GM18517 (cell line): Measurements from ENCODE around the gene MPZL3.

ENCODE experiments used
- ATAC-seq: cut with Tn5 transposase; IDR thresholded peaks from one replicate; pipeline ENCODE4 v1.9.1; 2021; ENCODE audit warnings: mild to moderate bottlenecking, moderate library complexity; ENCODE audit not compliant: unreplicated experiment

The MPZL3 gene

GRCh38 chr11:118264569-118265465 is 12.7 kb upstream of the MPZL3 start:
- ATAC-seq: no peak

DNA sequence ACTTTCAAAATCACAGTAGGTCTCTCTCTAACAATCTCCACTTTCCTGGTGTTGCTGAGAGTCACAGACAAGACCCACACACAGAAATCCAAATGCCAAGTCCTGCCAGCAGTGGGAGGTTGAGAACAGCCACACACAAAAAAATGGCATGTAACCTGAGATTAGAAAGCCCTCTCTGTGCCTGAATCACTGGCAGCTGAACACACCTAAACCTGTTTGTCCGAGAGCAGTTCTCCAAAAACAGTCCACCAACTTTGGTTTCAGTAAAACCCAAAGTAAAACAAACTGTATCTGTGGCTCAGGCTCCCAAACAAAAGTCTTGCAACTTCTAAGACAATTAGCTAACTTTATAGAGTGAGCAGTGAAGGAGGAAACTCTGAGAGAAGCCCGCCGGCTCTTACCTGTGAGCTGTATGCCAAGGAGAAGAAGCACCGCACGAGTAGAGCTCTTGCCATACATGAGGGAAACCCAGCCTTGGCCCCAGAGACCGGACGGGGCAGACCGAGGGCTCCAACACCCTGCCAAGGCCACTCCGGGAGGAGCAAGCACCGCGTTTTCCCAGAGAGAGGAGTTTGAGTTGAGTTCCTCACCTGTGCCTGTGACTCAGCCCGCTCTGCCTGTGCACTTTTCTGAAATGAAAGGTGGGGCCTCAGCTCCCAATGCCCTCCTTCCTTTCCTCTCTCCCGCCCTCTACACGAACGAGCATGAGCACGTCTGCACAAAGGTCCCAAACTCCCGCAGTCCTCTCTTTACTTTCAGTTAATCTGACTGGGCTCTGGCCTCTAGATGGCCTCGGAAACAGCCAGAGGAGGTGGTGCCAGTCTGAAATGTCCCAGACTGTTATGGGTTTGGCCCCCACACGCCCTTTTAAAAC is 11.8 kb upstream of the MPZL3 start, which contains the start of gene MPZL2:
TSS of gene MPZL2 (minus strand) at position 603 of the 874 bp plus-strand sequence. CDS start at position 459, 144 bp downstream.
- no peak for ATAC-seq

DNA sequence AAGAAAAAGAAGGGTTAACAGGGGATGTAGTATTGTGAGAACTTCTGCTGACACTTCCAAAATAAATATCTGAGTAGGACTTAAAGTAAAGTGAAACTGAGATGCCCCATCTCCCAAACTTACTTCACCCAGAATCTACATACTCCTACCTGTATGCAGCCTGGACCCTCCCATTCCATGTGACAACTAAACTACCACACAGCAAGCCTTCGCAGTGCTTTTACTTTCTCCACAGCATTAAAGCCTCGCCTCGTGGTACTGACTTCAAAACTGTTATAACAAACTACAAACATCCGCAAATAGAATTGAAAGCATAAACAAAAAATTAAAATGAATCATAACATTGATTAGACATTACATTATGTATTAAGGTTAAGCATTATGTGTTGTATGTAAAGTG is 10.9 kb upstream of the MPZL3 start:
- no peak for ATAC-seq

DNA sequence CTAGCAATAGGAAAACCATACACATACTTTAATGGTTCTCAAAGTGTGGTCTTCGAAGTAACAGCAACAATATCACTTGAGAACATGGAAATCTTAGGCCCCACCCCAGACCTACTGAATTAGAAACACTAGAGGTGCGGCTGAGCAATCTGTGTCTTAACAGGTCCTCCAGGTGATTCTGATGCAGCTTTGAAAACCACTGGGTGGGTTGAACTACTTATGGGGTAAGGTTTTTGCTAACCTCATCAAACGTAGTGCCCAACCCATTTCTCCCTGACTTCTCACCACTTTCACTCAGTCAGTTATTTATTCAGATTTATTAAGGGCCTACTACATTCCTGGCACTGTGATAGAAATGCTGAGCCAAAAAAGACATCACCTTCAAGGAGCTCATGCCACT is 8.2 kb upstream of the MPZL3 start:
- ATAC-seq: no peak

DNA sequence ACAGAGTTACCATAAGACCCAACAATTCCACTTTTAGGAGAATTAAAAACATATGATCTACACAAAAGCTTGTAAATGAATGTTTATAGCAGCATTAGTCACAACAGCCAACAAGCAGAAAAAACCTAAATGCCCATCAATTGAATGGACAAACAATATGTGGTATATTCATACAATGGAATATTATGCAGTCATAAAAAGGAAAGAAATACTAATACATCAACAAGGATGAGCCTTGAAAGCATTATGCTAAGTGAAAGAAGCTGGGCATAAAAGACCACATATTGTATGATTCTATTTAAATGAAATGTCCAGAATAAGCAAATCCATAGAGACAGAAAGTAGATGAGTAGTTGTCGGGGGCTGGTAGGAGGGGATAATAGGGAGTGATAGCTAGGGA is 7.0 kb upstream of the MPZL3 start:
- ATAC-seq: no peak

DNA sequence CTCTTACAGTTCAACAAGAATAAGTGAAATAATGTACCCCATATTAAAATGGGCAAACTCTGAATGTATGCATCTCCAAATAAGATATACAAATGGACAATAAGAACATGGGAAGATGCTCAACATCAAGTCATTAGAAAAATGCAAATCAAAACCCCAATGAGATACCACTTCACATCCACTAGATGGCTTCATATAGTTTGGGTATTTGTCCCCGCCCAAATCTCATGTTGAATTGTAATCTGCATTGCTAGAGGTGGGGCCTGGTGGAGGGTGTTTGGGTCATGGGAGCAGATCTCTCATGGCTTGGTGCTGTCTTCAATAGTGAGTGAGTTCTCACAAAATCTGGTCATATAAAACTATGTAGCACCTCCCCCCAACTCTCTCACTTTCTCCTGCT is 6.2 kb upstream of the MPZL3 start:
- no peak for ATAC-seq

DNA sequence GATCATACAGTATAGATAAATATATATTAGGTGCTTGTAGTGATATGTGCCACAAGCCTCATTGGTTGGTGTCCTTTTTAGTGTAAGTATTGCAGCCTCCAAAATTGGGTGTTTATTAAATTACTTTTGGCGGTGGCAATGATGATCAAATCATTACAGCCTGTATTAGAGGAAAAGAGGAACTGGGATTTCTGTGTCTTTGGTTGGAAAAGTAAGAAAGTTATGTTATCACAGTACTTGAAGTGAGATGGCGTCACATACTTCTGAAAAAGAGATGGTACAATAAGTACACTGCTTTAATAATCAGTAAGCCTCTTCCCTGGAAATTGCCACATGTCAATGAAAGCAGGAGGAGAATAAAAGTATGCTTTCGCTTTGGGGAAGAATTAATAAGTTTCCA is 523 bp upstream of the MPZL3 start:
- ATAC-seq: peak; percentile 19

DNA sequence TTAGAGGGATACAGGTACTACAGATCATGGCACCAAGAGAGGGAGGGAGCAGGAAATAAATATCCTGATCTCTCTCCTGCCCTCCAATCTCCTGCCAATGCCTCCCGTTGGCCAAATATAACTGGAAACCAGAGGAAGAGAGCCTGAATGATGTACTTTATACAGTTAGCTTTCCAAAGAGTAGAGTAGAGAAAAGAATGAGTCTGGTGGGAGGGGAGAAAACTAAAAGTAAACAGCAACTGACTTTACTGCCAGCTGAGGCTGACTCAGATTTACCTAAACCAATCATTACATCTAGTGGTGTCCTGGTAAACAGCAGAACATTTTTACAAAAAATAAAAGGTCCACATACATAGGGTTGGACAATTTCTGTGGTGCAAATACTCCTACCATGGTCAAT is 5.1 kb downstream of the MPZL3 start:
- ATAC-seq: no peak

- ATAC-seq: no peak
These were observed 6.1 kb downstream of the MPZL3 start for GRCh38 chr11:118245936-118246562.

- no peak for ATAC-seq
These were observed 8.0 kb downstream of the MPZL3 start for GRCh38 chr11:118243993-118244762.

GRCh38 chr11:118243161-118243560 is 9.0 kb downstream of the MPZL3 start:
- ATAC-seq: no peak

DNA sequence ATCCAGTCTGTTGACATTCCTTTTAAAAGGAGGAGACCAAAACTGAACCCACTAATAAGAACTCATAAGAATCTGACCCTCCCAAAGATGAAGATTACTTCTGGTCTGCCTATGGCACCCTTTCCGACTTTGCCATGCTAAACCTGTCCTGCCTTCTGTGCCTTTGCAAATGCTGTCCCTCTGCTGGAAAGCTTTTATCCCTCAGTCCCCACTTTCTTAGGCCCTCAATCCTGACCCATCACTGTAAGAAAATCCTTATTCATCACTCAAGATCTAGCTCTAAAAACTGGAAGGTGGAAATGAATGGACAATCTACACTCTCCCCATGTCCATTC is 10.4 kb downstream of the MPZL3 start:
- ATAC-seq: peak; percentile 10

DNA sequence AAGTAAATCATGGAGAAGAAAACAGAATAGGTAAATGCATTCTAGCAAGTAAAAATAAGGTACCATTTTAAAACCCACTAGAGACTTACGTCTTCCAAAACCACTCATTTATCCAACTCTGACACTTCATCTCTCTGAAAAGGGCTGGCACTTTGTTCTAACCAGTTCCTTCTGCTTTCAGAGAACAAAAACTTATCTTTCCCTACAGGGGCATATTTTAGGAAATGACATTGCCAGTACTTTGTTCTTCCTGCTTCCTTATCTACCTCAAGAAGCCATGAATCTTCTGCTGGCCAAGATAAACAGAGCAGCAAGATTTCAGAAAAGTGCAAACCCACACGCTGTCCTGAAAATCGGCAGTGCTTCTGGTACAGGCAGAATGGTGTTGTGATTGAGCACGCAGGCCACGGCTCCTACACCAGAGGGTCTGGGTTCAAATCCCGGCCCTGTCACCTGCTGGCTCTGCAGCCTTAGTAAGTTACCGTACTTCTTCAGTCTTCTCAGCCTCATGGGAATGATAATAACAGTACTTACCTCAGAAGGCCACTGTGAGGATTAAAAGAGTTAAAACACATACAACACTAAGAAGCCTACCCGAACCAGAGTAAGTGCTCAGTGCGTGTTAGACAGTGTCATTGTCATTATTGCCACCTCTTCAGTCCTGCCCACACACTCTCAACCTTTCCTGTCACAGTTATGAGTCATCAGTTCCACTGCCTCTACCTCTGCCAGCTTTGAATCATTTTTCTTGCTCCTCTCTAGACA is 11.0 kb downstream of the MPZL3 start:
- peak; percentile 94 for ATAC-seq

DNA sequence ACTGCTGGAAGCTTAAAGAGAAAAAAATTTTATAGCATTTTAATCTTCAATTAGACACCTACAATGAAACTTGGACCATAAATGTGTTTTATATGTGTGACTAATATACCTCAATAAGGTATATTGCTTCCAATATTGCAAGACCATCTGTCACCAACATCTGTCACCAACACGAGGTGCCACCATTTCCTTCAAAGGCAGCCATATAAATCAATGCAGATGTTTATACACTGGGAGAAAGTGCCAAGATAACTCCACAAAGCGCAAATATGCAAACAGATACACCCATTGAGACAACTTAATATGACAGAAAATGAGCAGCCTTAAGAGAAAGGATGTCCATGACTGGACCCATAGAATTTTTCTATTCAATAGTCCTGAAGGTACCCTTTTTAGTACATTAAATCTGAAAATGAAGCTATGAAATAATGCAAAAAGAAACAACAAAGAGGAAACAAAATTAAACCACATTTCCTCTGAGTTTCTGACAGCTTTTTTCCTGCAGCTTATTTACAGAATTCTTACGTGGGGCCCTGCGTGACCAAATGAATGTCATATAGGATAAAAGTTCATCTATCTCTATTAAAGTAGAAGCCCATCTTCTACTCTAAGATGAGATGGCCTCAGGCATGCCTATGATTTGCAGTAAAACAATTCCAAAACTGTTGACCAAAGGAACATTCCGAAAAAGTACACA is 12.5 kb downstream of the MPZL3 start:
- ATAC-seq: no peak

- ATAC-seq: no peak
These were observed 13.2 kb downstream of the MPZL3 start for GRCh38 chr11:118238929-118239328.

GRCh38 chr11:118238421-118238820 is 13.7 kb downstream of the MPZL3 start:
- ATAC-seq: no peak

DNA sequence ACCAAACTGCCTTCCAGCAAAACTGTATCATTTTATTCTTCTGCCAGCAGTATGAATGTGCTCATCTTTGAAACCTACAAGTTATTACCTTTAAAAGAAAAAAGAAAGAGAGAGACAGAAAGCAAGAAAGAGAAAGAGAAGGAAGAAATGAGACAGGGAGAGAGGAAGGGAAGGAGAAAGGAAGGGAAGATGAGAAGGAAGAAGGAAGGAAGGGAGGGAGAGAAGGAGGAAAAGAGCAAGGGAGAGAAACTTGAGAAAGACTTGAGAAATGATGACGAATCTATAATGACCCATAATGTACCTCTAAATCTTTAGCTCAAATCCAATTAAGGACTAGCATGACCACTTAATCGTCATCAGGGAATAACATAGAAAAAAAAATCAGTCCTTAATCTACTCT is 16.0 kb downstream of the MPZL3 start:
- ATAC-seq: no peak

DNA sequence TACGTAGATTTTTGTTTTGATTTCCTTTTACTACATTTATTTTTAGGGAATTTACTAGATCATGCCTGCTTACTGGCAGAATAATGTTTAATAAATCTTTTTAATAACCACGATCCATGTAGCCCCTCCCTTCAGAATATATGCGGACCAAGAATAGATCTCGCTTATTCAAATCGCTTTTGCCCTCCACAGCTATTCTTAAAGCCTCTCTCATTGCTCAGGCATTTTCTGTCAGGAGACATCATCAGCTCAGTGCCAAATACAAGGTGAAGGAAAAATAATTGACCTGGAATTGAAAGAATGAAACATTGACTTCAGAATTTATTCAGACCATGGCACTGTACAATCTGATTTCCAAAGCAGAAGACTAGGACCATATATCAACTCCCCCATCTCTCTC is 17.3 kb downstream of the MPZL3 start:
- ATAC-seq: no peak

DNA sequence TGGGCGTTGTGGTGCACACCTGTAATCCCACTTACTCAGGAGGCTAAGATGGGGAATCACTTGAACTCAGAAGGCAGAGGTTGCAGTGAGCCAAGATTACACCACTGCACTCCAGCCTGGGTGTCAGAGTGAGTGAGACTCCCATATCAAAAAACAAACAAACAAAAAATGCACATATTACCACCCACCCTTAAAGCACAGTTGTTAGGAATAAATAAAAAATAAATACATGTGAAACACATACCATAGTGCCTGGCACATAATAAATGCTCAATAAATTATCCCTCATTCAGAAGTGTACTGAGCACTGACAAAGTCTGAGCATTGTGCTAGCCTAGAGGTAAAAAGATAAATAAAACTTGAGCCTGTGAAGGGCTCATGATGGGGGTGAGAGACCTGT is 18.3 kb downstream of the MPZL3 start:
- no peak for ATAC-seq
